HCT116 (cell line): ENCODE results near the gene TUBA1B. TPM values are rescaled to one million over a fixed set of nuclear protein-coding genes. Genes with fewer than 3 reads are reported as not detected.

Experiments used
- ATAC-seq: fragments of 200-7000 bp; cut with Tn5 transposase; 2 replicates; pipeline ENCODE4 v1.9.1; 2020; ENCODE audit warnings: mild to moderate bottlenecking, moderate library complexity
- BruUV-seq: library from RNA; stranded (reverse); fragments of 400-500 nt; replicated peaks from 2 replicates; lab custom pipeline; 2021; lab: Mats Ljungman, UMichigan
- CTCF ChIA-PET: fragments of 300-600 bp; sonication (Branson Sonifier 250); formaldehyde crosslinking; loops from one replicate; lab custom pipeline; 2021; ENCODE audit warnings: antibody characterized with exemption; lab: Charles Lee
- POLR2A ChIA-PET: fragments of 300-600, 350-600 bp; sonication (Branson Sonifier 250); formaldehyde crosslinking; loops from one replicate; lab custom pipeline; 2021; ENCODE audit warnings: antibody characterized with exemption; lab: Charles Lee
- RAD21 ChIA-PET, 2 experiments: fragments of 300-600 bp; sonication (Branson Sonifier 250); formaldehyde crosslinking; loops; one replicate each; lab custom pipeline; 2023; ENCODE audit warnings: low total read pairs in 2 of 2; ENCODE audit not compliant: uncharacterized antibody in 2 of 2, unreplicated experiment in 2 of 2, low non-redundant PET in 1 of 2; lab: Charles Lee
- DNase-seq: peaks from one replicate; pipeline ENCODE4 v3.0.0-alpha.2; 2010; ENCODE audit warnings: low read depth, low spot score
- H2AFZ ChIP-seq: fragments of 200-600 bp; shearing (Covaris generic), sonication (generic); 2 replicates; pipeline ENCODE4 v1.6.1; 2017; ENCODE audit warnings: low read depth, mixed run types, mixed read lengths, antibody characterized with exemption, low read length; ENCODE audit not compliant: poor library complexity, severe bottlenecking
- H3K27ac ChIP-seq: 2 replicates; pipeline ENCODE4 v1.5.1; 2012; ENCODE audit warnings: low read depth, low read length
- H3K27me3 ChIP-seq: fragments of 200-600 bp; sonication (generic); 2 replicates; pipeline ENCODE4 v1.6.1; 2016; ENCODE audit warnings: mixed run types, low read length, mixed read lengths; ENCODE audit not compliant: insufficient read depth
- H3K36me3 ChIP-seq, 2 experiments: fragments of 200-500 bp in 1 of 2; fragments of 200-600 bp in 1 of 2; sonication (Bioruptor generic) in 1 of 2; sonication (generic) in 1 of 2; 2 replicates each; pipeline versions ENCODE4 v1.5.1 to v1.6.1; 2014 to 2016; ENCODE audit warnings: low read length in 2 of 2, inconsistent platforms in 1 of 2, mixed read lengths in 1 of 2, mixed run types in 1 of 2; ENCODE audit not compliant: insufficient read depth in 2 of 2, control insufficient read depth in 1 of 2
- H3K4me1 ChIP-seq, 2 experiments: fragments of 200-600 bp in 1 of 2; sonication (generic) in 1 of 2; 2 replicates each; pipeline versions ENCODE4 v1.5.1 to v1.6.1; 2012 to 2017; ENCODE audit warnings: low read length in 2 of 2, inconsistent platforms in 1 of 2, mild to moderate bottlenecking in 1 of 2, mixed read lengths in 1 of 2, mixed run types in 1 of 2, moderate library complexity in 1 of 2; ENCODE audit not compliant: insufficient read depth in 2 of 2, control insufficient read depth in 1 of 2
- H3K4me2 ChIP-seq: fragments of 200-600 bp; sonication (generic); 2 replicates; pipeline ENCODE4 v1.6.1; 2017; ENCODE audit warnings: mixed run types, low read length, mixed read lengths
- H3K4me3 ChIP-seq, 2 experiments: fragments of 200-600 bp in 1 of 2; sonication (generic) in 1 of 2; replicated peaks in 1 of 2; 2 replicates each; pipeline ENCODE4 v1.5.1; 2011 to 2016; ENCODE audit warnings: low read length in 2 of 2, control low read depth in 1 of 2, low read depth in 1 of 2, mild to moderate bottlenecking in 1 of 2, mixed read lengths in 1 of 2, mixed run types in 1 of 2
- H3K79me2 ChIP-seq: fragments of 200-600 bp; sonication (generic); 2 replicates; pipeline ENCODE4 v1.6.1; 2017; ENCODE audit warnings: mild to moderate bottlenecking, mixed run types, low read length, moderate library complexity, mixed read lengths; ENCODE audit not compliant: insufficient read depth
- H3K9ac ChIP-seq: fragments of 200-600 bp; sonication (generic); 2 replicates; pipeline ENCODE4 v1.6.1; 2016; ENCODE audit warnings: low read length, mixed read lengths
- H3K9me2 ChIP-seq: fragments of 200-600 bp; sonication (generic), shearing (Covaris generic); 2 replicates; pipeline ENCODE4 v1.6.1; 2017; ENCODE audit warnings: mixed run types, mild to moderate bottlenecking, moderate library complexity; ENCODE audit not compliant: insufficient read depth
- H3K9me3 ChIP-seq, 2 experiments: fragments of 200-500 bp in 1 of 2; fragments of 200-600 bp in 1 of 2; sonication (Bioruptor generic) in 1 of 2; sonication (generic) in 1 of 2; 2 replicates each; pipeline ENCODE4 v1.6.1; 2014 to 2017; ENCODE audit warnings: low read length in 2 of 2, mixed read lengths in 2 of 2, inconsistent platforms in 1 of 2, low read depth in 1 of 2, mild to moderate bottlenecking in 1 of 2, mixed run types in 1 of 2, moderate library complexity in 1 of 2; ENCODE audit not compliant: control insufficient read depth in 1 of 2, insufficient read depth in 1 of 2
- H4K20me1 ChIP-seq: fragments of 200-600 bp; sonication (generic), shearing (Covaris generic); 2 replicates; pipeline ENCODE4 v1.6.1; 2017; ENCODE audit warnings: mixed run types, mild to moderate bottlenecking, moderate library complexity; ENCODE audit not compliant: insufficient read depth
- CEBPB ChIP-seq: IDR thresholded peaks from 2 replicates; pipeline ENCODE4 v1.6.1; 2012; ENCODE audit warnings: low read depth
- EGR1 ChIP-seq: IDR thresholded peaks from 2 replicates; pipeline ENCODE4 v1.6.1; 2012; ENCODE audit warnings: low read depth
- ELF1 ChIP-seq: IDR thresholded peaks from 2 replicates; pipeline ENCODE4 v1.6.1; 2012; ENCODE audit warnings: low read depth, borderline replicate concordance
- EZH2phosphoT487 ChIP-seq: fragments of 200-600 bp; IDR thresholded peaks from 2 replicates; pipeline ENCODE4 v1.6.1; 2018; ENCODE audit warnings: antibody characterized with exemption, borderline replicate concordance
- JUND ChIP-seq: IDR thresholded peaks from 2 replicates; pipeline ENCODE4 v1.6.1; 2012
- RAD21 ChIP-seq: IDR thresholded peaks from 2 replicates; pipeline ENCODE4 v1.6.1; 2012; ENCODE audit warnings: low read depth, mild to moderate bottlenecking
- TCF7L2 ChIP-seq: IDR thresholded peaks from 2 replicates; pipeline ENCODE4 v1.7.0; 2011; ENCODE audit warnings: borderline replicate concordance, inconsistent platforms; ENCODE audit not compliant: insufficient read depth, insufficient read length; ENCODE audit errors: extremely low read depth
- YY1 ChIP-seq: IDR thresholded peaks from 2 replicates; pipeline ENCODE4 v1.6.1; 2011; ENCODE audit warnings: low read length, low read depth, moderate library complexity, mild to moderate bottlenecking; ENCODE audit not compliant: insufficient replicate concordance; ENCODE audit errors: extremely low read depth
- ZNF274 ChIP-seq: fragments of 200-500 bp; sonication (Bioruptor generic); IDR thresholded peaks from 2 replicates; pipeline ENCODE4 v1.6.1; 2014; ENCODE audit warnings: mild to moderate bottlenecking, low read depth, low read length, inconsistent platforms
- intact Hi-C: fragments of 100-400 bp; cut with micrococcal nuclease; formaldehyde crosslinking; loops from 2 replicates; pipeline ENCODE4 v1.10.0; 2022
- total RNA-seq: library from RNA; stranded (reverse); gene quantifications from one replicate; pipeline ENCODE4 v1.2.1, GENCODE V29; 2021; ENCODE audit not compliant: unreplicated experiment
- TF ChIP-seq, protein P1 (sequence below), 3 experiments: fragments of 200-600 bp in 1 of 3; sonication (generic) in 1 of 3; IDR thresholded peaks in 2 of 3; conservative IDR thresholded peaks in 1 of 3; 2 replicates each; pipeline ENCODE4 v1.5.1; 2012 to 2017; ENCODE audit warnings: low read depth in 2 of 3, low read length in 2 of 3, antibody characterized with exemption in 1 of 3, borderline replicate concordance in 1 of 3, control low read depth in 1 of 3, mild to moderate bottlenecking in 1 of 3, mixed read lengths in 1 of 3, mixed run types in 1 of 3, moderate library complexity in 1 of 3; ENCODE audit not compliant: insufficient read depth in 1 of 3
- TF ChIP-seq, protein P2 (sequence below): IDR thresholded peaks from 2 replicates; pipeline ENCODE4 v1.6.1; 2011; ENCODE audit warnings: mild to moderate bottlenecking, low read length, moderate library complexity; ENCODE audit not compliant: insufficient replicate concordance; ENCODE audit errors: extremely low read depth
- TF ChIP-seq, protein P3 (sequence below): IDR thresholded peaks from 2 replicates; pipeline ENCODE4 v1.6.1; 2012

TUBA1B gene
- total RNA-seq, 1 experiment from 2014 or later: 1,628 TPM

DNA sequence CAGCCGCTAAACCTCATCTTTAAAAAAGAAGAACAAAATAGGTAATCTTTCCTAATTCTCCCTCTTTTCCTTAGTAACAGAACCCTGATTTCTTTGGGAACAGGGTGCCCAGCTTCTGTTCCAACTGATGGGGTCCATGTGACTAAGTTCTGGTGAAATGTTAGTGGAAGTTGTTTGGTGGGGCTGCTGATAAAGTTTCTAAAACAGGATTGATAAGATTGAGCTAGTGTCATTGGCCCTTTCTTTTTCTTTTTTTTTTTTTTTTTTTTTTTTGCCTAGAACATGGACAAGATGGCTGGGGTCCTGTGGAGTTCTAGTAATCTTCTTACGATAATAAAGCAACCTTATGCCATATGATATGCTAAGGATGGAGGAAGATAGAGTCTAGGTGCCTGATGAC is 16.2 kb upstream of the TUBA1B start:
- intact Hi-C loops: no loop called here
- Histone ChIP-seq H3K27me3 (no peaks in the 10 kb centered on the region), H3K4me3 (no peak overlapping the region), H3K27ac (no peak overlapping the region), H3K36me3 (no peaks in the 10 kb centered on the region), H3K4me2 (no peak overlapping the region), H3K9me2 (no peaks in the 10 kb centered on the region), H3K79me2 (no peaks in the 10 kb centered on the region), H3K9me3 (no peaks in the 10 kb centered on the region), H3K9ac (no peak overlapping the region), H2AFZ (no peak overlapping the region), H4K20me1 (no peaks in the 10 kb centered on the region), H3K4me1 (no peaks in the 10 kb centered on the region)
- ChIA-PET POLR2A (interaction anchor here (0.8 kb wide), 1 partner anchor 17 kb away, joined by 3 read pairs; the partner anchor contains the start of gene TUBA1B), RAD21 (no interaction called here), CTCF (no interaction called here)
- BruUV-seq: no TSS peak
- TF ChIP-seq EGR1 (no peak), EZH2phosphoT487 (no peak), YY1 (no peak), CEBPB (no peak), ELF1 (no peak), ZNF274 (no peak), TCF7L2 (no peak), JUND (no peak), RAD21 (no peak)
- TF ChIP-seq, protein P1, sequence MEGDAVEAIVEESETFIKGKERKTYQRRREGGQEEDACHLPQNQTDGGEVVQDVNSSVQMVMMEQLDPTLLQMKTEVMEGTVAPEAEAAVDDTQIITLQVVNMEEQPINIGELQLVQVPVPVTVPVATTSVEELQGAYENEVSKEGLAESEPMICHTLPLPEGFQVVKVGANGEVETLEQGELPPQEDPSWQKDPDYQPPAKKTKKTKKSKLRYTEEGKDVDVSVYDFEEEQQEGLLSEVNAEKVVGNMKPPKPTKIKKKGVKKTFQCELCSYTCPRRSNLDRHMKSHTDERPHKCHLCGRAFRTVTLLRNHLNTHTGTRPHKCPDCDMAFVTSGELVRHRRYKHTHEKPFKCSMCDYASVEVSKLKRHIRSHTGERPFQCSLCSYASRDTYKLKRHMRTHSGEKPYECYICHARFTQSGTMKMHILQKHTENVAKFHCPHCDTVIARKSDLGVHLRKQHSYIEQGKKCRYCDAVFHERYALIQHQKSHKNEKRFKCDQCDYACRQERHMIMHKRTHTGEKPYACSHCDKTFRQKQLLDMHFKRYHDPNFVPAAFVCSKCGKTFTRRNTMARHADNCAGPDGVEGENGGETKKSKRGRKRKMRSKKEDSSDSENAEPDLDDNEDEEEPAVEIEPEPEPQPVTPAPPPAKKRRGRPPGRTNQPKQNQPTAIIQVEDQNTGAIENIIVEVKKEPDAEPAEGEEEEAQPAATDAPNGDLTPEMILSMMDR (IDR thresholded peaks at IDR 0.05 in 2 of 3, conservative IDR thresholded peaks at IDR 0.05 in 1 of 3; ENCODE audit: borderline replicate concordance in 1 of 3, insufficient read depth in 1 of 3, low read depth in 2 of 3, low read length in 2 of 3): no peak
- TF ChIP-seq, protein P2, sequence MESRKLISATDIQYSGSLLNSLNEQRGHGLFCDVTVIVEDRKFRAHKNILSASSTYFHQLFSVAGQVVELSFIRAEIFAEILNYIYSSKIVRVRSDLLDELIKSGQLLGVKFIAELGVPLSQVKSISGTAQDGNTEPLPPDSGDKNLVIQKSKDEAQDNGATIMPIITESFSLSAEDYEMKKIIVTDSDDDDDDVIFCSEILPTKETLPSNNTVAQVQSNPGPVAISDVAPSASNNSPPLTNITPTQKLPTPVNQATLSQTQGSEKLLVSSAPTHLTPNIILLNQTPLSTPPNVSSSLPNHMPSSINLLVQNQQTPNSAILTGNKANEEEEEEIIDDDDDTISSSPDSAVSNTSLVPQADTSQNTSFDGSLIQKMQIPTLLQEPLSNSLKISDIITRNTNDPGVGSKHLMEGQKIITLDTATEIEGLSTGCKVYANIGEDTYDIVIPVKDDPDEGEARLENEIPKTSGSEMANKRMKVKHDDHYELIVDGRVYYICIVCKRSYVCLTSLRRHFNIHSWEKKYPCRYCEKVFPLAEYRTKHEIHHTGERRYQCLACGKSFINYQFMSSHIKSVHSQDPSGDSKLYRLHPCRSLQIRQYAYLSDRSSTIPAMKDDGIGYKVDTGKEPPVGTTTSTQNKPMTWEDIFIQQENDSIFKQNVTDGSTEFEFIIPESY: no peak
- TF ChIP-seq, protein P3, sequence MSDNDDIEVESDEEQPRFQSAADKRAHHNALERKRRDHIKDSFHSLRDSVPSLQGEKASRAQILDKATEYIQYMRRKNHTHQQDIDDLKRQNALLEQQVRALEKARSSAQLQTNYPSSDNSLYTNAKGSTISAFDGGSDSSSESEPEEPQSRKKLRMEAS: no peak
- DNase-seq (no peak), ATAC-seq (no peak)
